ENCODE data around the gene DNAJB1. TPM values are rescaled to one million over a fixed set of nuclear protein-coding genes. Genes with fewer than 3 reads are reported as not detected.

DNAJB1 gene
- total and polyA plus RNA-seq, 2 experiments from 2014 or later: 43.2 to 53.3 TPM

DNA sequence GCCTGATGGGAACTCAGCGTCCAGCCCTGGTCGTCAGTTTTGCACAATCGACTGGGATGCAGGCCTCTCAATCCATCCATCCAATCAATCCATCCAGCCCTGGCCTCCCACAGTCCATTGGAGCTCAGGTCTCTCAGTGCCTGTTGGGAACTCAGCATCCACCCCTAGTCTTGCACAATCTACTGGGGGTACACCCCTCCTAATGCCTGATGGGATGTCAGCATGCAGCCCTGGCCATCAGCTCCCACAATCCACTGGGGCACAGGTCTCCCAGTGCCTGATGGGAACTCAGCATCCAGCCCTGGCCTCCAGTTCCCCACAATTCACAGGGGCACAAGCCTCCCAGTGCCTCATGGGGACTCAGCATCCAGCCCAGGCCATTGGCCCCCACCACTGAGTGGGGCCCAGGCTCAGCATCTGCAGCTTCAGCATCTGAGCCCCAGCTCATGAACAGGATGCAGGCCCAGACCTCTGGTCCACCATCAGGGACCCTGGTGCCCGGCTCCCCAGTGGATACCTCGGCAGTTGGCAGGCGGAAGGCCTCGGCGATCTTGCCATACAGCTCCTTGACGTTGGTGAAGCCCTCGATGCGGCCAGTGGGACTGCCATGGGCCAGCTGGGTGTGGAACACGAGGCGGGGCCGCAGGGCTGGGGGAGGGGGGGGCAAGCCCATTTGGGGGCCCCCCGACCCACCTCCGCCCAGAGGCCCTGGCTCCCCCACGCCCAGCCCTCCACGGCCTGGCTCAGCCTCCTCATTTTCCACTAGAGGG, 35.8 kb downstream of the DNAJB1 start:
- Histone ChIP-seq H3K4me1 (ENCODE audit: insufficient read depth) (no peaks in the 10 kb centered on the region; the same call in 1 of the 2 replicates), H2AFZ (no peak overlapping the region), H3K36me3 (ENCODE audit: insufficient read depth) (peaks cover 5% of the 10 kb centered on the region; the same call in 1 of the 2 replicates), H3K27ac (ENCODE audit: low read depth) (no peak overlapping the region), H3K4me3 (no peak overlapping the region), H3F3A (replicated peaks; ENCODE audit: low read depth) (peaks cover 11% of the 10 kb centered on the region), H3K9me2 (ENCODE audit: insufficient read depth) (no peaks in the 10 kb centered on the region), H3K27me3 (ENCODE audit: insufficient read depth) (no peaks in the 10 kb centered on the region), H3K79me2 (replicated peaks; ENCODE audit: insufficient read depth) (no peaks in the 10 kb centered on the region), H4K20me1 (replicated peaks; ENCODE audit: insufficient read depth) (peaks cover 6% of the 10 kb centered on the region), H3K4me2 (no peak overlapping the region)
- no peaks in the 10 kb centered on the region for H3K9me3 Mint-ChIP-seq
- ATAC-seq: no peak
- DNase-seq (ENCODE audit: low spot score): no peak
- H3K4me1 Mint-ChIP-seq: peaks cover 5% of the 10 kb centered on the region; the same call in 2 of the 3 replicates
- no peak overlapping the region for H3K4me3 Mint-ChIP-seq
- H3K36me3 Mint-ChIP-seq (ENCODE audit: low read depth): peaks cover 28% of the 10 kb centered on the region
- H3K27me3 Mint-ChIP-seq (ENCODE audit: insufficient read depth, low read depth, poor library complexity): peaks cover 9% of the 10 kb centered on the region
- TF ChIP-seq, protein P1, sequence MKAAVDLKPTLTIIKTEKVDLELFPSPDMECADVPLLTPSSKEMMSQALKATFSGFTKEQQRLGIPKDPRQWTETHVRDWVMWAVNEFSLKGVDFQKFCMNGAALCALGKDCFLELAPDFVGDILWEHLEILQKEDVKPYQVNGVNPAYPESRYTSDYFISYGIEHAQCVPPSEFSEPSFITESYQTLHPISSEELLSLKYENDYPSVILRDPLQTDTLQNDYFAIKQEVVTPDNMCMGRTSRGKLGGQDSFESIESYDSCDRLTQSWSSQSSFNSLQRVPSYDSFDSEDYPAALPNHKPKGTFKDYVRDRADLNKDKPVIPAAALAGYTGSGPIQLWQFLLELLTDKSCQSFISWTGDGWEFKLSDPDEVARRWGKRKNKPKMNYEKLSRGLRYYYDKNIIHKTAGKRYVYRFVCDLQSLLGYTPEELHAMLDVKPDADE (IDR thresholded peaks at IDR 0.05): no peak
- TF ChIP-seq POLR2AphosphoS5 (IDR thresholded peaks at IDR 0.05; ENCODE audit: low read depth) (no peak), NANOG (IDR thresholded peaks at IDR 0.05; ENCODE audit: borderline replicate concordance) (no peak), EZH2 (IDR thresholded peaks at IDR 0.05; ENCODE audit: low read depth, unreplicated experiment) (no peak), ZNF114 (CRISPR knock-in tag; IDR thresholded peaks at IDR 0.05) (no peak), JUNB (IDR thresholded peaks at IDR 0.05; ENCODE audit: unreplicated experiment) (no peak), EZH2phosphoT487 (IDR thresholded peaks at IDR 0.05; ENCODE audit: unreplicated experiment) (no peak)
- TF ChIP-seq, protein P2, sequence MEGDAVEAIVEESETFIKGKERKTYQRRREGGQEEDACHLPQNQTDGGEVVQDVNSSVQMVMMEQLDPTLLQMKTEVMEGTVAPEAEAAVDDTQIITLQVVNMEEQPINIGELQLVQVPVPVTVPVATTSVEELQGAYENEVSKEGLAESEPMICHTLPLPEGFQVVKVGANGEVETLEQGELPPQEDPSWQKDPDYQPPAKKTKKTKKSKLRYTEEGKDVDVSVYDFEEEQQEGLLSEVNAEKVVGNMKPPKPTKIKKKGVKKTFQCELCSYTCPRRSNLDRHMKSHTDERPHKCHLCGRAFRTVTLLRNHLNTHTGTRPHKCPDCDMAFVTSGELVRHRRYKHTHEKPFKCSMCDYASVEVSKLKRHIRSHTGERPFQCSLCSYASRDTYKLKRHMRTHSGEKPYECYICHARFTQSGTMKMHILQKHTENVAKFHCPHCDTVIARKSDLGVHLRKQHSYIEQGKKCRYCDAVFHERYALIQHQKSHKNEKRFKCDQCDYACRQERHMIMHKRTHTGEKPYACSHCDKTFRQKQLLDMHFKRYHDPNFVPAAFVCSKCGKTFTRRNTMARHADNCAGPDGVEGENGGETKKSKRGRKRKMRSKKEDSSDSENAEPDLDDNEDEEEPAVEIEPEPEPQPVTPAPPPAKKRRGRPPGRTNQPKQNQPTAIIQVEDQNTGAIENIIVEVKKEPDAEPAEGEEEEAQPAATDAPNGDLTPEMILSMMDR (conservative IDR thresholded peaks at IDR 0.05; ENCODE audit: low read depth in 2 of 2): no peak
- TF ChIP-seq, protein P3, sequence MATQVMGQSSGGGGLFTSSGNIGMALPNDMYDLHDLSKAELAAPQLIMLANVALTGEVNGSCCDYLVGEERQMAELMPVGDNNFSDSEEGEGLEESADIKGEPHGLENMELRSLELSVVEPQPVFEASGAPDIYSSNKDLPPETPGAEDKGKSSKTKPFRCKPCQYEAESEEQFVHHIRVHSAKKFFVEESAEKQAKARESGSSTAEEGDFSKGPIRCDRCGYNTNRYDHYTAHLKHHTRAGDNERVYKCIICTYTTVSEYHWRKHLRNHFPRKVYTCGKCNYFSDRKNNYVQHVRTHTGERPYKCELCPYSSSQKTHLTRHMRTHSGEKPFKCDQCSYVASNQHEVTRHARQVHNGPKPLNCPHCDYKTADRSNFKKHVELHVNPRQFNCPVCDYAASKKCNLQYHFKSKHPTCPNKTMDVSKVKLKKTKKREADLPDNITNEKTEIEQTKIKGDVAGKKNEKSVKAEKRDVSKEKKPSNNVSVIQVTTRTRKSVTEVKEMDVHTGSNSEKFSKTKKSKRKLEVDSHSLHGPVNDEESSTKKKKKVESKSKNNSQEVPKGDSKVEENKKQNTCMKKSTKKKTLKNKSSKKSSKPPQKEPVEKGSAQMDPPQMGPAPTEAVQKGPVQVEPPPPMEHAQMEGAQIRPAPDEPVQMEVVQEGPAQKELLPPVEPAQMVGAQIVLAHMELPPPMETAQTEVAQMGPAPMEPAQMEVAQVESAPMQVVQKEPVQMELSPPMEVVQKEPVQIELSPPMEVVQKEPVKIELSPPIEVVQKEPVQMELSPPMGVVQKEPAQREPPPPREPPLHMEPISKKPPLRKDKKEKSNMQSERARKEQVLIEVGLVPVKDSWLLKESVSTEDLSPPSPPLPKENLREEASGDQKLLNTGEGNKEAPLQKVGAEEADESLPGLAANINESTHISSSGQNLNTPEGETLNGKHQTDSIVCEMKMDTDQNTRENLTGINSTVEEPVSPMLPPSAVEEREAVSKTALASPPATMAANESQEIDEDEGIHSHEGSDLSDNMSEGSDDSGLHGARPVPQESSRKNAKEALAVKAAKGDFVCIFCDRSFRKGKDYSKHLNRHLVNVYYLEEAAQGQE (IDR thresholded peaks at IDR 0.05; ENCODE audit: unreplicated experiment): no peak
- TF ChIP-seq, protein P4, sequence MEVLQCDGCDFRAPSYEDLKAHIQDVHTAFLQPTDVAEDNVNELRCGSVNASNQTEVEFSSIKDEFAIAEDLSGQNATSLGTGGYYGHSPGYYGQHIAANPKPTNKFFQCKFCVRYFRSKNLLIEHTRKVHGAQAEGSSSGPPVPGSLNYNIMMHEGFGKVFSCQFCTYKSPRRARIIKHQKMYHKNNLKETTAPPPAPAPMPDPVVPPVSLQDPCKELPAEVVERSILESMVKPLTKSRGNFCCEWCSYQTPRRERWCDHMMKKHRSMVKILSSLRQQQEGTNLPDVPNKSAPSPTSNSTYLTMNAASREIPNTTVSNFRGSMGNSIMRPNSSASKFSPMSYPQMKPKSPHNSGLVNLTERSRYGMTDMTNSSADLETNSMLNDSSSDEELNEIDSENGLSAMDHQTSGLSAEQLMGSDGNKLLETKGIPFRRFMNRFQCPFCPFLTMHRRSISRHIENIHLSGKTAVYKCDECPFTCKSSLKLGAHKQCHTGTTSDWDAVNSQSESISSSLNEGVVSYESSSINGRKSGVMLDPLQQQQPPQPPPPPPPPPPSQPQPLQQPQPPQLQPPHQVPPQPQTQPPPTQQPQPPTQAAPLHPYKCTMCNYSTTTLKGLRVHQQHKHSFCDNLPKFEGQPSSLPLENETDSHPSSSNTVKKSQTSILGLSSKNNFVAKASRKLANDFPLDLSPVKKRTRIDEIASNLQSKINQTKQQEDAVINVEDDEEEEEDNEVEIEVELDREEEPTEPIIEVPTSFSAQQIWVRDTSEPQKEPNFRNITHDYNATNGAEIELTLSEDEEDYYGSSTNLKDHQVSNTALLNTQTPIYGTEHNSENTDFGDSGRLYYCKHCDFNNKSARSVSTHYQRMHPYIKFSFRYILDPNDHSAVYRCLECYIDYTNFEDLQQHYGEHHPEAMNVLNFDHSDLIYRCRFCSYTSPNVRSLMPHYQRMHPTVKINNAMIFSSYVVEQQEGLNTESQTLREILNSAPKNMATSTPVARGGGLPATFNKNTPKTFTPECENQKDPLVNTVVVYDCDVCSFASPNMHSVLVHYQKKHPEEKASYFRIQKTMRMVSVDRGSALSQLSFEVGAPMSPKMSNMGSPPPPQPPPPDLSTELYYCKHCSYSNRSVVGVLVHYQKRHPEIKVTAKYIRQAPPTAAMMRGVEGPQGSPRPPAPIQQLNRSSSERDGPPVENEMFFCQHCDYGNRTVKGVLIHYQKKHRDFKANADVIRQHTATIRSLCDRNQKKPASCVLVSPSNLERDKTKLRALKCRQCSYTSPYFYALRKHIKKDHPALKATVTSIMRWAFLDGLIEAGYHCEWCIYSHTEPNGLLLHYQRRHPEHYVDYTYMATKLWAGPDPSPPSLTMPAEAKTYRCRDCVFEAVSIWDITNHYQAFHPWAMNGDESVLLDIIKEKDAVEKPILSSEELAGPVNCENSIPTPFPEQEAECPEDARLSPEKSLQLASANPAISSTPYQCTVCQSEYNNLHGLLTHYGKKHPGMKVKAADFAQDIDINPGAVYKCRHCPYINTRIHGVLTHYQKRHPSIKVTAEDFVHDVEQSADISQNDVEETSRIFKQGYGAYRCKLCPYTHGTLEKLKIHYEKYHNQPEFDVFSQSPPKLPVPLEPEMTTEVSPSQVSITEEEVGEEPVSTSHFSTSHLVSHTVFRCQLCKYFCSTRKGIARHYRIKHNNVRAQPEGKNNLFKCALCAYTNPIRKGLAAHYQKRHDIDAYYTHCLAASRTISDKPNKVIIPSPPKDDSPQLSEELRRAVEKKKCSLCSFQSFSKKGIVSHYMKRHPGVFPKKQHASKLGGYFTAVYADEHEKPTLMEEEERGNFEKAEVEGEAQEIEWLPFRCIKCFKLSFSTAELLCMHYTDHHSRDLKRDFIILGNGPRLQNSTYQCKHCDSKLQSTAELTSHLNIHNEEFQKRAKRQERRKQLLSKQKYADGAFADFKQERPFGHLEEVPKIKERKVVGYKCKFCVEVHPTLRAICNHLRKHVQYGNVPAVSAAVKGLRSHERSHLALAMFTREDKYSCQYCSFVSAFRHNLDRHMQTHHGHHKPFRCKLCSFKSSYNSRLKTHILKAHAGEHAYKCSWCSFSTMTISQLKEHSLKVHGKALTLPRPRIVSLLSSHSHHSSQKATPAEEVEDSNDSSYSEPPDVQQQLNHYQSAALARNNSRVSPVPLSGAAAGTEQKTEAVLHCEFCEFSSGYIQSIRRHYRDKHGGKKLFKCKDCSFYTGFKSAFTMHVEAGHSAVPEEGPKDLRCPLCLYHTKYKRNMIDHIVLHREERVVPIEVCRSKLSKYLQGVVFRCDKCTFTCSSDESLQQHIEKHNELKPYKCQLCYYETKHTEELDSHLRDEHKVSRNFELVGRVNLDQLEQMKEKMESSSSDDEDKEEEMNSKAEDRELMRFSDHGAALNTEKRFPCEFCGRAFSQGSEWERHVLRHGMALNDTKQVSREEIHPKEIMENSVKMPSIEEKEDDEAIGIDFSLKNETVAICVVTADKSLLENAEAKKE (CRISPR knock-in tag; IDR thresholded peaks at IDR 0.05): no peak
- no peak overlapping the region for H3K27ac Mint-ChIP-seq

Measured in GM23338 (cell line).